Kidney (tissue), 14 donors: Measurements from ENCODE around the gene C4orf50. TPM values are rescaled to one million over a fixed set of nuclear protein-coding genes. Genes with fewer than 3 reads are reported as not detected.

ENCODE experiments used
- DNase-seq, 5 donors: peaks; one replicate each; pipeline ENCODE4 v3.0.0-alpha.2; 2013 to 2020
- FAIRE-seq: peaks from 2 replicates; lab custom pipeline; 2012; peaks lifted over from hg19 to GRCh38; lab: Jason Lieb, UNC
- H3K27ac ChIP-seq, 2 donors: one replicate each; pipeline ENCODE4 v1.7.0; 2013; ENCODE audit warnings: low read depth in 2 of 2, low read length in 2 of 2, inconsistent platforms in 1 of 2
- H3K27me3 ChIP-seq: one replicate; pipeline ENCODE4 v1.7.1; 2013; ENCODE audit warnings: low read length, inconsistent platforms; ENCODE audit not compliant: control insufficient read depth, insufficient read depth
- H3K36me3 ChIP-seq, 3 donors: one replicate each; pipeline versions ENCODE4 v1.7.0 to v1.7.1; 2013; ENCODE audit warnings: low read length in 3 of 3, control low read depth in 1 of 3, inconsistent platforms in 1 of 3; ENCODE audit not compliant: insufficient read depth in 3 of 3, control insufficient read depth in 2 of 3
- H3K4me1 ChIP-seq, 3 donors: one replicate each; pipeline versions ENCODE4 v1.7.0 to v1.7.1; 2013; ENCODE audit warnings: low read length in 3 of 3, inconsistent platforms in 1 of 3, low read depth in 1 of 3; ENCODE audit not compliant: control insufficient read depth in 2 of 3, insufficient read depth in 2 of 3
- H3K4me3 ChIP-seq, 3 donors: one replicate each; pipeline versions ENCODE4 v1.7.0 to v1.8.1; 2013; ENCODE audit warnings: low read length in 3 of 3, control low read depth in 1 of 3, inconsistent platforms in 1 of 3
- H3K9ac ChIP-seq, 3 donors: one replicate each; pipeline versions ENCODE4 v1.7.0 to v1.7.1; 2013; ENCODE audit warnings: low read length in 3 of 3, control low read depth in 1 of 3, inconsistent platforms in 1 of 3
- H3K9me3 ChIP-seq, 3 donors: one replicate each; pipeline versions ENCODE4 v1.7.0 to v1.7.1; 2013; ENCODE audit warnings: low read length in 3 of 3, control low read depth in 1 of 3, inconsistent platforms in 1 of 3; ENCODE audit not compliant: control insufficient read depth in 2 of 3, insufficient read depth in 1 of 3
- intact Hi-C: fragments of 100-400 bp; cut with DNase I; formaldehyde crosslinking; loops from one replicate; pipeline ENCODE4 v1.11.1; 2022
- polyA plus RNA-seq: library from polyadenylated mRNA; stranded (reverse); fragments of 350-450 nt; fragmentation: Illumina TruSeq; extraction: RNeasy Lipid Tissue Mini Kit (QIAGEN cat#74804); gene quantifications from one replicate; pipeline ENCODE4 v1.2.3, GENCODE V29; 2014; ENCODE audit warnings: low read depth, low replicate concordance; ENCODE audit not compliant: insufficient read depth
- total RNA-seq: library from RNA; stranded (reverse); fragmentation: NEBNext Ultra II Directional; extraction: Animal tissue kit (Norgen Biotek cat#: 25700); gene quantifications from one replicate; pipeline ENCODE4 v1.2.1, GENCODE V29; 2021
- TF ChIP-seq, protein P1 (sequence below): IDR thresholded peaks from 3 replicates; pipeline ENCODE4 v1.5.1; 2012; ENCODE audit warnings: mild to moderate bottlenecking, moderate library complexity, borderline replicate concordance; ENCODE audit not compliant: insufficient read depth; ENCODE audit errors: extremely low read depth
- donor health status: control.
- donor health status: control.
- donor health status: control.
- donor health status: control.
- donor health status: control.
- donor health status: DM: yes; HTN: yes; CAD: no.
- donor health status: Normal renal cell carcinoma (clear cell type).

The C4orf50 gene
- total and polyA plus RNA-seq, 2 donors from 2014 or later = 0.16 TPM; not detected in 1

GRCh38 chr4:6047130-6047673, 29.0 kb upstream of the C4orf50 start:
- intact Hi-C loops = no loop called here

DNA sequence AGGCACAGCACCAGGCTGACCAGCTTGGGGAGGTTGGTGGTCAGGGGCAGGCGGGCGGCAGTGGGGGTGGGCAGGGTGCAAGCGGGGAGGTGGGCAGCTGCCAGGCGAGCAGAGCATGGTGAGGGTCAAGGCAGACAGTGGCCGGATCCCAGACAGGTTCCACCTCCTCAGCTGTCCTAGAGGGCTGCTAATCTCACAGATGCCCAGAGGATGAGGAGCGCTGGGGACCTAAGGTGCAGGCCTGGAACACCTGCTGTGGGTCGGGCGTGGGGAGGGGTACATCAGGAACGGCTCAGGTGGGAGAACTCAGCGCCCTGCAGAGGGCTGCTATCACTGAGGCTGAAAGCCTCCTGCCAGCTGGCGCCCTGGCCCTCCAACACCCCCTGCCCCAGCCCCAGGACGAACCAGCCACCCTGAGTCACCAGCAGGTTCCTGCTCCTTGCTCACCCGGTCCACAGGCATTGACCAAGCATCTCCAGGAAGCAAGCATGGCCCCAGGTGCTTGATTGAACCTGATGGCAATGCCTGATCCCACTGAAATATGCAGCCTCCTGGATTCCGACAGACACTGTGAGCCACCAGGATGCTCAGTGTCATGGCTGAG, 28.4 kb upstream of the C4orf50 start:
- intact Hi-C loops = no loop called here
- TF ChIP-seq, protein P1, sequence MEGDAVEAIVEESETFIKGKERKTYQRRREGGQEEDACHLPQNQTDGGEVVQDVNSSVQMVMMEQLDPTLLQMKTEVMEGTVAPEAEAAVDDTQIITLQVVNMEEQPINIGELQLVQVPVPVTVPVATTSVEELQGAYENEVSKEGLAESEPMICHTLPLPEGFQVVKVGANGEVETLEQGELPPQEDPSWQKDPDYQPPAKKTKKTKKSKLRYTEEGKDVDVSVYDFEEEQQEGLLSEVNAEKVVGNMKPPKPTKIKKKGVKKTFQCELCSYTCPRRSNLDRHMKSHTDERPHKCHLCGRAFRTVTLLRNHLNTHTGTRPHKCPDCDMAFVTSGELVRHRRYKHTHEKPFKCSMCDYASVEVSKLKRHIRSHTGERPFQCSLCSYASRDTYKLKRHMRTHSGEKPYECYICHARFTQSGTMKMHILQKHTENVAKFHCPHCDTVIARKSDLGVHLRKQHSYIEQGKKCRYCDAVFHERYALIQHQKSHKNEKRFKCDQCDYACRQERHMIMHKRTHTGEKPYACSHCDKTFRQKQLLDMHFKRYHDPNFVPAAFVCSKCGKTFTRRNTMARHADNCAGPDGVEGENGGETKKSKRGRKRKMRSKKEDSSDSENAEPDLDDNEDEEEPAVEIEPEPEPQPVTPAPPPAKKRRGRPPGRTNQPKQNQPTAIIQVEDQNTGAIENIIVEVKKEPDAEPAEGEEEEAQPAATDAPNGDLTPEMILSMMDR = no peak
- DNase-seq (no peak), FAIRE-seq (no peak)
- Histone ChIP-seq H3K4me3 (no peak overlapping the region), H3K36me3 (no peaks in the 10 kb centered on the region), H3K4me1 (no peaks in the 10 kb centered on the region), H3K27ac (no peak overlapping the region), H3K9ac (no peak overlapping the region), H3K9me3 (no peaks in the 10 kb centered on the region), H3K27me3 (no peaks in the 10 kb centered on the region)

More at GRCh38 chr4:6047130-6047673, 29.0 kb upstream of the C4orf50 start:
- DNase-seq (no peak), FAIRE-seq (no peak)
- TF ChIP-seq, protein P1 = no peak
- H3K36me3 ChIP-seq = no peaks in the 10 kb centered on the region
- no peaks in the 10 kb centered on the region for H3K9me3 ChIP-seq
- no peak overlapping the region for H3K4me3 ChIP-seq
- H3K27ac ChIP-seq = no peak overlapping the region
- no peaks in the 10 kb centered on the region for H3K4me1 ChIP-seq
- no peaks in the 10 kb centered on the region for H3K27me3 ChIP-seq
- no peak overlapping the region for H3K9ac ChIP-seq

DNA sequence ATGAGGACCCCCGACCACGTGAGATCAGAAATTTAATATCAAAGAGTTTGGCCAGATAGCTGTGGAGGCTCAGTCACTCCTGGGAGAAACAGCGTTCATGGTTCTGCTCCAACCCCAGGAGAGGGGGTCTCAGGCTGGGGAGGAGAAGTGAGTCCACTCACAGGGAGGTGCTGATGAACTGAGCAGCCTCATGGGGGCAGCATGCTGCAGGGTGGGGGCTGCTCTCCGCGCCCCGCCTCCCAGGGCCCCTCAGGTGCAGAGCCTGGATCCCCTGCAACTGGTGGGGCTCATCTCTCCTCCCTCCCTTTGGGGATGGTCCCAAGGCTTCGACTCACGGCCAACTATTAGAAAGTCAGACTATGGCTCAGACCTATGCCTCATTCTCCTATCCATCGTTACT, 26.6 kb upstream of the C4orf50 start:
- Histone ChIP-seq H3K36me3 (no peaks in the 10 kb centered on the region), H3K27me3 (no peaks in the 10 kb centered on the region), H3K9ac (no peak overlapping the region), H3K4me1 (no peaks in the 10 kb centered on the region), H3K9me3 (no peaks in the 10 kb centered on the region), H3K4me3 (no peak overlapping the region), H3K27ac (no peak overlapping the region)
- intact Hi-C loops = no loop called here
- no peak for DNase-seq
- no peak for FAIRE-seq
- TF ChIP-seq, protein P1 = no peak
